C4-2B (cell line): ENCODE results near the gene GRHL1.

Source experiments
- ZFX ChIP-seq: fragments of 450-650 bp; IDR thresholded peaks from 2 replicates; pipeline ENCODE4 v1.6.1; 2017
- TF ChIP-seq, protein P1 (sequence below): fragments of 450-650 bp; conservative IDR thresholded peaks from 2 replicates; pipeline ENCODE4 v1.5.1; 2017; ENCODE audit warnings: mild to moderate bottlenecking

DNA sequence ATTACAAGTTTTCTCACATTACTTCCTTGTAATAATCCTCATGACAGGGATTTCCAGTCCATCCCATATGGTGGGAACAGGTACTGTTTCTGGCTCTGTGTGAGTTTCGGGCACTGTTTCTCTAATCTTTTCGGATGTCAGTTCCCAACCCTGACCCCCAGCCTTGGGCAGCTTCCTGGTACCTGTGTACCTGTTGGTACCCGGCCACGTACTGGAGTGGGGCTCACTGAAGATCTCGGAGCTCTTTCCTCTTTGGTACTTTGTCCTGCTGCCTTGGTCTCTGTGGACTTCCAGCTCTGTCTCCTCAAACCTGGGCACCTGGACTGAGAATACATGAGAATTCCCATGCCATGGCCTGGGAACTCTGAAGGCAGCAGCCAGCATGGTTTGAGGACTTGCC, 36.8 kb downstream of the GRHL1 start:
- TF ChIP-seq, protein P1, sequence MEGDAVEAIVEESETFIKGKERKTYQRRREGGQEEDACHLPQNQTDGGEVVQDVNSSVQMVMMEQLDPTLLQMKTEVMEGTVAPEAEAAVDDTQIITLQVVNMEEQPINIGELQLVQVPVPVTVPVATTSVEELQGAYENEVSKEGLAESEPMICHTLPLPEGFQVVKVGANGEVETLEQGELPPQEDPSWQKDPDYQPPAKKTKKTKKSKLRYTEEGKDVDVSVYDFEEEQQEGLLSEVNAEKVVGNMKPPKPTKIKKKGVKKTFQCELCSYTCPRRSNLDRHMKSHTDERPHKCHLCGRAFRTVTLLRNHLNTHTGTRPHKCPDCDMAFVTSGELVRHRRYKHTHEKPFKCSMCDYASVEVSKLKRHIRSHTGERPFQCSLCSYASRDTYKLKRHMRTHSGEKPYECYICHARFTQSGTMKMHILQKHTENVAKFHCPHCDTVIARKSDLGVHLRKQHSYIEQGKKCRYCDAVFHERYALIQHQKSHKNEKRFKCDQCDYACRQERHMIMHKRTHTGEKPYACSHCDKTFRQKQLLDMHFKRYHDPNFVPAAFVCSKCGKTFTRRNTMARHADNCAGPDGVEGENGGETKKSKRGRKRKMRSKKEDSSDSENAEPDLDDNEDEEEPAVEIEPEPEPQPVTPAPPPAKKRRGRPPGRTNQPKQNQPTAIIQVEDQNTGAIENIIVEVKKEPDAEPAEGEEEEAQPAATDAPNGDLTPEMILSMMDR: no peak
- TF ChIP-seq ZFX: no peak
